SK-N-SH (cell line): ENCODE results near the gene CHD8. TPM values are rescaled to one million over a fixed set of nuclear protein-coding genes. Genes with fewer than 3 reads are reported as not detected.
"Not testable (repeated sequence)": the region's sequence is repeated elsewhere in the genome, so short reads cannot be mapped to it uniquely, and the experiment has no call there.

Experiments used
- CTCF ChIA-PET: fragments of 300-600, 350-600 bp; formaldehyde crosslinking; extraction: SDS; loops from one replicate; lab custom pipeline; 2021; lab: Yijun Ruan, JAX
- POLR2A ChIA-PET: fragments of 350-600 bp; sonication (Branson Sonifier 250); formaldehyde crosslinking; extraction: SDS; loops from one replicate; lab custom pipeline; 2020; ENCODE audit warnings: antibody characterized with exemption, inconsistent platforms; lab: Yijun Ruan, JAX
- DNase-seq: peaks from one replicate; pipeline ENCODE4 v3.0.0; 2012
- H2AFZ ChIP-seq: fragments of 200-600 bp; sonication (generic); 2 replicates; pipeline ENCODE4 v1.8.1; 2016; ENCODE audit warnings: antibody characterized with exemption, mild to moderate bottlenecking, low read depth
- H3F3A ChIP-seq: fragments of 200-600 bp; sonication (generic); replicated peaks from 2 replicates; pipeline ENCODE3; 2016; ENCODE audit warnings: antibody characterized with exemption, mild to moderate bottlenecking; ENCODE audit not compliant: insufficient read depth
- H3K27ac ChIP-seq, 2 experiments: fragments of 200-500 bp in 1 of 2; fragments of 200-600 bp in 1 of 2; sonication (Bioruptor generic) in 1 of 2; sonication (generic), shearing (Covaris generic) in 1 of 2; 2 replicates each; pipeline versions ENCODE4 v1.5.1 to v1.6.1; 2014 to 2016; ENCODE audit warnings: low read depth in 2 of 2, inconsistent platforms in 1 of 2, low read length in 1 of 2, mild to moderate bottlenecking in 1 of 2, mixed read lengths in 1 of 2
- H3K27me3 ChIP-seq: fragments of 200-600 bp; sonication (generic), shearing (Covaris generic); 2 replicates; pipeline ENCODE4 v1.6.1; 2016; ENCODE audit warnings: mixed run types; ENCODE audit not compliant: insufficient read depth
- H3K36me3 ChIP-seq, 2 experiments: fragments of 200-500 bp in 1 of 2; fragments of 200-600 bp in 1 of 2; sonication (Bioruptor generic) in 1 of 2; sonication (generic) in 1 of 2; replicated peaks in 1 of 2; 2 replicates each; pipeline versions ENCODE3 to v1.5.1; 2014 to 2016; ENCODE audit warnings: low read length in 1 of 2, mild to moderate bottlenecking in 1 of 2; ENCODE audit not compliant: insufficient read depth in 2 of 2, control insufficient read depth in 1 of 2
- H3K4me1 ChIP-seq, 2 experiments: fragments of 200-500 bp in 1 of 2; fragments of 200-600 bp in 1 of 2; sonication (Bioruptor generic) in 1 of 2; sonication (generic), shearing (Covaris generic) in 1 of 2; 2 replicates each; pipeline versions ENCODE4 v1.5.1 to v1.6.1; 2014 to 2016; ENCODE audit warnings: low read depth in 1 of 2, low read length in 1 of 2, mixed run types in 1 of 2; ENCODE audit not compliant: insufficient read depth in 2 of 2, control insufficient read depth in 1 of 2
- H3K4me2 ChIP-seq: fragments of 200-600 bp; sonication (generic), shearing (Covaris generic); 2 replicates; pipeline ENCODE4 v1.6.1; 2017; ENCODE audit warnings: mixed run types
- H3K4me3 ChIP-seq, 2 experiments: fragments of 200-500 bp in 1 of 2; fragments of 200-600 bp in 1 of 2; sonication (Bioruptor generic) in 1 of 2; sonication (generic), shearing (Covaris generic) in 1 of 2; 2 replicates each; pipeline versions ENCODE4 v1.5.1 to v1.8.1; 2014 to 2016; ENCODE audit warnings: low read depth in 2 of 2, inconsistent platforms in 1 of 2, low read length in 1 of 2, mild to moderate bottlenecking in 1 of 2, mixed read lengths in 1 of 2, moderate library complexity in 1 of 2
- H3K79me2 ChIP-seq: fragments of 200-600 bp; sonication (generic); 2 replicates; pipeline ENCODE4 v1.8.1; 2017; ENCODE audit warnings: mild to moderate bottlenecking; ENCODE audit not compliant: insufficient read depth
- H3K9ac ChIP-seq: fragments of 200-600 bp; sonication (generic); 2 replicates; pipeline ENCODE4 v1.6.1; 2017; ENCODE audit warnings: mixed run types
- H3K9me2 ChIP-seq: fragments of 200-600 bp; sonication (generic); 2 replicates; pipeline ENCODE4 v1.6.1; 2017; ENCODE audit warnings: mixed run types
- H3K9me3 ChIP-seq: fragments of 200-600 bp; sonication (generic); 2 replicates; pipeline ENCODE4 v1.6.1; 2017; ENCODE audit warnings: mixed run types, mild to moderate bottlenecking, moderate library complexity
- H4K20me1 ChIP-seq: fragments of 200-600 bp; sonication (generic); 2 replicates; pipeline ENCODE4 v1.6.1; 2017; ENCODE audit warnings: mild to moderate bottlenecking, mixed run types; ENCODE audit not compliant: insufficient read depth
- CTCF ChIP-seq: fragments of 200-600 bp; sonication (generic); IDR thresholded peaks from 2 replicates; pipeline ENCODE4 v1.6.1; 2017; ENCODE audit warnings: antibody characterized with exemption, mild to moderate bottlenecking, moderate library complexity
- ELF1 ChIP-seq: IDR thresholded peaks from 2 replicates; pipeline ENCODE4 v1.4.0; 2012
- FOSL2 ChIP-seq: IDR thresholded peaks from 2 replicates; pipeline ENCODE4 v1.4.0; 2012; ENCODE audit warnings: low read depth, mild to moderate bottlenecking, moderate library complexity, borderline replicate concordance
- GATA2 ChIP-seq: sonication (generic); formaldehyde crosslinking; IDR thresholded peaks from 2 replicates; pipeline ENCODE4 v1.5.0; 2020; ENCODE audit warnings: mild to moderate bottlenecking, missing genetic modification reagents
- MEF2A ChIP-seq: IDR thresholded peaks from 2 replicates; pipeline ENCODE4 v1.4.0; 2012; ENCODE audit warnings: low read depth, borderline replicate concordance
- NFIC ChIP-seq: IDR thresholded peaks from 2 replicates; pipeline ENCODE4 v1.4.0; 2012; ENCODE audit warnings: borderline replicate concordance
- REST ChIP-seq: IDR thresholded peaks from 2 replicates; pipeline ENCODE4 v1.6.1; 2012; ENCODE audit warnings: mild to moderate bottlenecking, low read depth, low read length, moderate library complexity
- WGBS: methylation state at CpG from one replicate; pipeline ENCODE4 v1.1.6; 2017; ENCODE audit warnings: low lambda C conversion rate; 5-methylcytosine and 5-hydroxymethylcytosine counted together
- polyA plus RNA-seq, 3 experiments: library from polyadenylated mRNA; depleted of rRNA; stranded (reverse); fragments of >200 nt; gene quantifications; 2 replicates each; pipeline ENCODE4 v1.2.3, GENCODE V29; 2012

The CHD8 gene
- polyA plus RNA-seq, 1 of the 3 experiments (the other 2 are of a cell fraction), result 25.3 TPM

- H3K27ac ChIP-seq, H3K27me3 ChIP-seq, H3K4me2 ChIP-seq, H2AFZ ChIP-seq, H3F3A ChIP-seq, H3K4me3 ChIP-seq, H3K9me2 ChIP-seq, DNase-seq, POLR2A ChIA-PET, CTCF ChIA-PET, H3K9ac ChIP-seq, H4K20me1 ChIP-seq, H3K4me1 ChIP-seq, H3K9me3 ChIP-seq: not testable (repeated sequence)
- Histone ChIP-seq H3K79me2 (peaks cover 66% of the 10 kb centered on the region), H3K36me3 (peaks cover 62 to 63% of the 10 kb centered on the region in 2 experiments)
- WGBS, result 100% methylated on average over 1 of the region's 1 CpG
Measured at GRCh38 chr14:21372814-21373213, 83.1 kb downstream of the CHD8 start.

- ChIA-PET POLR2A (interaction anchor here (0.9 kb wide), 1 partner anchor 9 kb away, joined by 3 read pairs; no protein-coding TSS in a partner anchor), CTCF (interaction anchor here (0.9 to 1.1 kb wide), 2 partner anchors 13 to 281 kb away, joined by 3 read pairs; no protein-coding TSS in a partner anchor)
- H3K4me2 ChIP-seq, result no peak overlapping the region
- H3K4me3 ChIP-seq, result no peak overlapping the region
- DNase-seq, result no peak
- H3K27me3 ChIP-seq, result no peaks in the 10 kb centered on the region
- 75% methylated on average over 4 of the region's 4 CpGs for WGBS
- no peaks in the 10 kb centered on the region for H3K9me3 ChIP-seq
- TF ChIP-seq NFIC (no peak), FOSL2 (no peak), CTCF (no peak)
- no peak overlapping the region for H2AFZ ChIP-seq
- H3K4me1 ChIP-seq, result no peaks in the 10 kb centered on the region
- H3F3A ChIP-seq, result peaks cover 4% of the 10 kb centered on the region
- H3K9me2 ChIP-seq, result no peaks in the 10 kb centered on the region
- no peak overlapping the region for H3K9ac ChIP-seq
- H3K79me2 ChIP-seq, result peaks cover 39% of the 10 kb centered on the region
- peaks cover 73 to 75% of the 10 kb centered on the region in 2 experiments for H3K36me3 ChIP-seq
- H4K20me1 ChIP-seq, result 0 out of 2 replicates have a peak, but pooled peaks cover 5% of the 10 kb centered on the region
- H3K27ac ChIP-seq, result no peak overlapping the region
Measured at GRCh38 chr14:21369949-21370679, 85.8 kb downstream of the CHD8 start.

- no peaks in the 10 kb centered on the region for H3K4me1 ChIP-seq
- no peak overlapping the region for H3K4me3 ChIP-seq
- no peaks in the 10 kb centered on the region for H3K27me3 ChIP-seq
- CTCF ChIA-PET, result no interaction called here
- no peak overlapping the region for H3K4me2 ChIP-seq
- H3K9ac ChIP-seq, result no peak overlapping the region
- H3K79me2 ChIP-seq, result peaks cover 15% of the 10 kb centered on the region; the same call in 1 of the 2 replicates
- H2AFZ ChIP-seq, result no peak overlapping the region
- H3K27ac ChIP-seq, result no peak overlapping the region
- POLR2A ChIA-PET, result no interaction called here
- H3K9me2 ChIP-seq, result no peaks in the 10 kb centered on the region
- H3F3A ChIP-seq, result peaks cover 4% of the 10 kb centered on the region
- peaks cover 87 to 97% of the 10 kb centered on the region in 2 experiments for H3K36me3 ChIP-seq
- TF ChIP-seq ELF1 (no peak), FOSL2 (no peak), REST (no peak), MEF2A (no peak), NFIC (no peak), GATA2 (no peak)
- no peaks in the 10 kb centered on the region for H3K9me3 ChIP-seq
- DNase-seq, result no peak
- 95% methylated on average over 6 of the region's 6 CpGs for WGBS
- no peaks in the 10 kb centered on the region for H4K20me1 ChIP-seq
Measured at GRCh38 chr14:21367582-21368144, 88.3 kb downstream of the CHD8 start.
